ENCODE data around the gene ANKS1B.

ANKS1B gene

GRCh38 chr12:99833397-99833796, 151.3 kb downstream of the ANKS1B start:
- POLR2A ChIA-PET = no interaction called here
- no peaks in the 10 kb centered on the region for H3K36me3 ChIP-seq (ENCODE audit: control insufficient read depth in 4 of 4, insufficient read depth in 4 of 4, low read length in 3 of 4)
- no peaks in the 10 kb centered on the region for H3K4me1 ChIP-seq (ENCODE audit: control extremely low read depth in 1 of 4, control insufficient read depth in 4 of 4, insufficient read depth in 4 of 4, low read length in 3 of 4)
- H3K27me3 ChIP-seq (replicated peaks in 2 of 5; ENCODE audit: control insufficient read depth in 4 of 5, insufficient read depth in 5 of 5, low read length in 4 of 5) = no peaks in the 10 kb centered on the region
- no peaks in the 10 kb centered on the region for H3K9me3 ChIP-seq (ENCODE audit: control extremely low read depth in 1 of 5, control insufficient read depth in 4 of 5, insufficient read depth in 2 of 5, low read depth in 1 of 5, low read length in 4 of 5)
- DNase-seq = no peak
- no peak overlapping the region for H3K4me3 ChIP-seq (ENCODE audit: control insufficient read depth in 1 of 7, extremely low read depth in 1 of 7, insufficient read depth in 4 of 7, low read depth in 2 of 7, low read length in 6 of 7)
- 100% methylated on average over 1 of the region's 1 CpG for WGBS (ENCODE audit: insufficient coverage)
- no peak overlapping the region for H3K27ac ChIP-seq (ENCODE audit: insufficient read depth in 1 of 2, low read depth in 1 of 2, low read length in 2 of 2, poor library complexity in 1 of 2, severe bottlenecking in 2 of 2)
- CTCF ChIA-PET = no interaction called here

- no peak overlapping the region for H3K27ac ChIP-seq (ENCODE audit: insufficient read depth in 1 of 2, low read depth in 1 of 2, low read length in 2 of 2, poor library complexity in 1 of 2, severe bottlenecking in 2 of 2)
- POLR2A ChIA-PET = no interaction called here
Observed at GRCh38 chr12:99824900-99825542, 159.7 kb downstream of the ANKS1B start.

DNA sequence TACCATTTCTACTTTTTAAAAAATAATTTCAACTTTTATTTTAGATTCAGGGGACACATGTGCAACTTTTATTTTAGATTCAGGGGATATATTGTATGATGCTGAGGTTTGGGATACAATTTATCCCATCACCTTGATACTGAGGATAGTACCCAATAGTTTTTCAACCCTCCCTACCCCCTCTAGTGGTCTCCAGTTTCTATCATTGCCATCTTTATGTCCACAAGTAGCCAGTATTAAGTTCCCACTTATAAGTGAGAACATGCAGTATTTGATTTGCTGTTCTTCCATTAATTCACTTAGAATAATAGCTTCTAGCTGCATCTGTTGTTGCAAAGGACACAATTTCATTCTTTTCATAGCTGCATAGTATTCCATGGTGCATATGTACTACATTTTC, 162.5 kb downstream of the ANKS1B start:
- H3K27me3 ChIP-seq (replicated peaks in 2 of 5; ENCODE audit: control insufficient read depth in 4 of 5, insufficient read depth in 5 of 5, low read length in 4 of 5) = peaks cover 0 to 2% (median 0%) of the 10 kb centered on the region in 5 experiments
- no peak overlapping the region for H3K4me3 ChIP-seq (ENCODE audit: control insufficient read depth in 1 of 7, extremely low read depth in 1 of 7, insufficient read depth in 4 of 7, low read depth in 2 of 7, low read length in 6 of 7)
- no peaks in the 10 kb centered on the region for H3K4me1 ChIP-seq (ENCODE audit: control extremely low read depth in 1 of 4, control insufficient read depth in 4 of 4, insufficient read depth in 4 of 4, low read length in 3 of 4)
- no peaks in the 10 kb centered on the region for H3K36me3 ChIP-seq (ENCODE audit: control insufficient read depth in 4 of 4, insufficient read depth in 4 of 4, low read length in 3 of 4)
- no peak overlapping the region for H3K27ac ChIP-seq (ENCODE audit: insufficient read depth in 1 of 2, low read depth in 1 of 2, low read length in 2 of 2, poor library complexity in 1 of 2, severe bottlenecking in 2 of 2)
- POLR2A ChIA-PET = no interaction called here
- DNase-seq = no peak
- CTCF ChIA-PET = no interaction called here
- H3K9me3 ChIP-seq (ENCODE audit: control extremely low read depth in 1 of 5, control insufficient read depth in 4 of 5, insufficient read depth in 2 of 5, low read depth in 1 of 5, low read length in 4 of 5) = no peaks in the 10 kb centered on the region

More at GRCh38 chr12:99824900-99825542, 159.7 kb downstream of the ANKS1B start:
- no peak for DNase-seq
- H3K27me3 ChIP-seq (replicated peaks in 2 of 5; ENCODE audit: control insufficient read depth in 4 of 5, insufficient read depth in 5 of 5, low read length in 4 of 5) = peaks cover 0 to 2% (median 0%) of the 10 kb centered on the region in 5 experiments
- H3K9me3 ChIP-seq (ENCODE audit: control extremely low read depth in 1 of 5, control insufficient read depth in 4 of 5, insufficient read depth in 2 of 5, low read depth in 1 of 5, low read length in 4 of 5) = no peaks in the 10 kb centered on the region
- no peaks in the 10 kb centered on the region for H3K36me3 ChIP-seq (ENCODE audit: control insufficient read depth in 4 of 4, insufficient read depth in 4 of 4, low read length in 3 of 4)
- H3K4me1 ChIP-seq (ENCODE audit: control extremely low read depth in 1 of 4, control insufficient read depth in 4 of 4, insufficient read depth in 4 of 4, low read length in 3 of 4) = no peaks in the 10 kb centered on the region
- CTCF ChIA-PET = no interaction called here
- no peak overlapping the region for H3K4me3 ChIP-seq (ENCODE audit: control insufficient read depth in 1 of 7, extremely low read depth in 1 of 7, insufficient read depth in 4 of 7, low read depth in 2 of 7, low read length in 6 of 7)
- 97% methylated on average over 6 of the region's 8 CpGs for WGBS (ENCODE audit: insufficient coverage)

DNA sequence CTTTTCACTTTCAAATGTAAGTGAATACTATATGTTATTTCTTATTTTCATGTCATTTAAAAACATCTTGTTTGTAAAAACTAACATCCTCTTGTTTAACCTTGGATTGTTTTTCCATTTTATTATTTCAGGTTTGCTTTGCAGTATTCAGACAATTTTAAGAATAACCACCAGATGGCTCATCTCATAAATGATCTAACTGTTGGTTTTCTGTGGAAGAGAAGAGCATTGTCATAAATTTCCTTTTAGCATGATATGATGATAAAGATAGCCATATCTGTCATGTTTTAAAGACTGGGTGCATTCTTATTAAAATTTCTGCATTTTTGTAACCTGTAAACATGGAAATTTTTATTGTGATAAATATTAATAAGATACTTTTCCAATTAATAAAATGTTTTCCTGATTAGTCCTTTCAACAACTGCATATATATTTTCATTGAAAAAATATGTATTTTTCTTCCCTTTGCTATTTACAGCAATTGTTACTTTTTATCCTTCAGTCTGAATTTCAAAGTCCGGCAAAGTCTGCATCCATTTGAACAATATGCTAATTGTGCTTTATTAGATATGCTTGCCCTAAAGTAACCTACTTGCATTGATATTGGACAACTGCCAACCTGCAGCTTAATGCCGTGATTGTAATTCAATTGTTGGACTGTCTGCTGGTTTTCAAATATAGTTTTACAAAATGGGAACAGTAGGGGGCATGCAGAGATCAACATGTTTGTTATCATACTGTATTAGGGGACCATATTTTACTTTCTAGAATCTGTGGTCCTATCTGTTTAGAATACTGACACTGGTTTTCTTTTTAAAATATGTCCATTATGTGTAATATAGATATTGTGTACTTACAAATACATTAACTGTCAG, 173.8 kb downstream of the ANKS1B start:
- no peak overlapping the region for H3K27ac ChIP-seq (ENCODE audit: insufficient read depth in 1 of 2, low read depth in 1 of 2, low read length in 2 of 2, poor library complexity in 1 of 2, severe bottlenecking in 2 of 2)
- H3K4me3 ChIP-seq (ENCODE audit: control insufficient read depth in 1 of 7, extremely low read depth in 1 of 7, insufficient read depth in 4 of 7, low read depth in 2 of 7, low read length in 6 of 7) = no peak overlapping the region
- no peaks in the 10 kb centered on the region for H3K9me3 ChIP-seq (ENCODE audit: control extremely low read depth in 1 of 5, control insufficient read depth in 4 of 5, insufficient read depth in 2 of 5, low read depth in 1 of 5, low read length in 4 of 5)
- CTCF ChIA-PET = no interaction called here
- POLR2A ChIA-PET = no interaction called here
- DNase-seq = peak in 2 of 3 donors; percentile 8 to 19
- WGBS (ENCODE audit: insufficient coverage) = no CpG with 5 or more reads among the region's 2 CpGs
- H3K36me3 ChIP-seq (ENCODE audit: control insufficient read depth in 4 of 4, insufficient read depth in 4 of 4, low read length in 3 of 4) = no peaks in the 10 kb centered on the region
- peaks cover 0 to 5% (median 0%) of the 10 kb centered on the region in 5 experiments for H3K27me3 ChIP-seq (replicated peaks in 2 of 5; ENCODE audit: control insufficient read depth in 4 of 5, insufficient read depth in 5 of 5, low read length in 4 of 5)
- H3K4me1 ChIP-seq (ENCODE audit: control extremely low read depth in 1 of 4, control insufficient read depth in 4 of 4, insufficient read depth in 4 of 4, low read length in 3 of 4) = no peaks in the 10 kb centered on the region

DNA sequence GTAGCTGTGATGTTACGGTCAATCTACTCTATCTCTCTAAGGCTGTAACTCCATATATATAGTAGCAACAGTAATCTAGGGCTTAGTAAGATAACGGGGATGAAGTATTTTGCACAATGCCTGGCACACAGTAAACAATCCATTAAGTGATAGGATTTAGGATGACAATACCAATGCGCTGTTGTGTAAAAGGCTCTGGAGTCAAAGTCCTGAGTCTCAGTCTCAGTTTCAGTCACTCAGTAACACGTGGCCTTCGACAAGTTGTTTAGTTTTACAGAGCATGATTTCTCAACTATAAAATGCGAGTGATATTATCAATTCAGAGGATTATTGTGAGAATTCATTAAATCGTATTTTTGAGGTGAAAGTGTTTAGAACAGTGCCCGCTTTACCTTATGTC, 174.8 kb downstream of the ANKS1B start:
- H3K27ac ChIP-seq (ENCODE audit: insufficient read depth in 1 of 2, low read depth in 1 of 2, low read length in 2 of 2, poor library complexity in 1 of 2, severe bottlenecking in 2 of 2) = no peak overlapping the region
- H3K36me3 ChIP-seq (ENCODE audit: control insufficient read depth in 4 of 4, insufficient read depth in 4 of 4, low read length in 3 of 4) = no peaks in the 10 kb centered on the region
- CTCF ChIA-PET = interaction anchor here (0.6 kb wide), 1 partner anchor 126 kb away, joined by 3 read pairs; no protein-coding TSS in a partner anchor
- H3K4me3 ChIP-seq (ENCODE audit: control insufficient read depth in 1 of 7, extremely low read depth in 1 of 7, insufficient read depth in 4 of 7, low read depth in 2 of 7, low read length in 6 of 7) = no peak overlapping the region
- no peaks in the 10 kb centered on the region for H3K4me1 ChIP-seq (ENCODE audit: control extremely low read depth in 1 of 4, control insufficient read depth in 4 of 4, insufficient read depth in 4 of 4, low read length in 3 of 4)
- no peaks in the 10 kb centered on the region for H3K9me3 ChIP-seq (ENCODE audit: control extremely low read depth in 1 of 5, control insufficient read depth in 4 of 5, insufficient read depth in 2 of 5, low read depth in 1 of 5, low read length in 4 of 5)
- peaks cover 0 to 2% (median 0%) of the 10 kb centered on the region in 5 experiments for H3K27me3 ChIP-seq (replicated peaks in 2 of 5; ENCODE audit: control insufficient read depth in 4 of 5, insufficient read depth in 5 of 5, low read length in 4 of 5)
- no peak for DNase-seq
- 74% methylated on average over 2 of the region's 8 CpGs for WGBS (ENCODE audit: insufficient coverage)
- POLR2A ChIA-PET = no interaction called here

DNA sequence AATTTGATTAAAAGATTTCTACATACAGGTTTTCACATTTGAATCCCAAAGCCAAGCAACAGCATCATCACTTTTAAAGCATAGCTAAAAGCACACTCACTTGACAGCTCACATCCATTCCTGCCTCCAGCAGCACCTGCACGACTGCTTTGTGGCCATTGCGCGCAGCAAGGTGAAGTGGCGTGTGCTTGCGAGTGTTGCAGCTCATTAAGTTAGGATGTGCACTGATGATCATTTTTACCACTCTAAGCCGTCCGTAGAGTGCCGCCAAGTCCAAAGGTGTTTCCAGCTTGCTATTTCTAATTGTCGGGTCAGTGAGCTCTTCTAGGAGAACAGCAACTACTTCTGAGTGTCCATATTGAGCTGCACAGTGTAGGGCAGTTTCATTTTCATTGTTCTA, 178.4 kb downstream of the ANKS1B start:
- ChIA-PET CTCF (no interaction called here), POLR2A (no interaction called here)
- Histone ChIP-seq H3K27ac (ENCODE audit: insufficient read depth in 1 of 2, low read depth in 1 of 2, low read length in 2 of 2, poor library complexity in 1 of 2, severe bottlenecking in 2 of 2) (no peak overlapping the region), H3K36me3 (ENCODE audit: control insufficient read depth in 4 of 4, insufficient read depth in 4 of 4, low read length in 3 of 4) (no peaks in the 10 kb centered on the region), H3K4me3 (ENCODE audit: control insufficient read depth in 1 of 7, extremely low read depth in 1 of 7, insufficient read depth in 4 of 7, low read depth in 2 of 7, low read length in 6 of 7) (no peak overlapping the region), H3K27me3 (replicated peaks in 2 of 5; ENCODE audit: control insufficient read depth in 4 of 5, insufficient read depth in 5 of 5, low read length in 4 of 5) (no peaks in the 10 kb centered on the region), H3K4me1 (ENCODE audit: control extremely low read depth in 1 of 4, control insufficient read depth in 4 of 4, insufficient read depth in 4 of 4, low read length in 3 of 4) (no peaks in the 10 kb centered on the region), H3K9me3 (ENCODE audit: control extremely low read depth in 1 of 5, control insufficient read depth in 4 of 5, insufficient read depth in 2 of 5, low read depth in 1 of 5, low read length in 4 of 5) (no peaks in the 10 kb centered on the region)
- DNase-seq = no peak
- WGBS (ENCODE audit: insufficient coverage) = 97% methylated on average over 9 of the region's 9 CpGs

DNA sequence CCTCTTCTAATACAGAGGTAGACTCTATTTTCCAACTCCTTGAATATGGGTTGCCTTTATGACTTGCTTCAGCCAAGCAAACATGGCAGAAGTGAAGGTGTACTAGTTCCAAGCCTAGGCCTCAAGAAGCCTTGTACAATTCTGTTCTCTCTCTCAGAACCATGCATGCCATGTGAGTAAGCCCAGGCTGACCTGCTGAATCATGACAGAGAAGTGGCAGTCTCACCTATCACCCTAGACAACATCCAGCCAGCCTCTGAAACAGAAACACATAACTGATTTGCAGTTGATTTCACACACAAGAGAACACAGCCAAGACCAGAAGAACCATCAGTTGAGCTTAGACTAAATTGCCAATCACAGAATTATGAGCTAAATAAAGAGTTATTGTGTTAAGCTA, 180.0 kb downstream of the ANKS1B start:
- CTCF ChIA-PET = no interaction called here
- Histone ChIP-seq H3K4me3 (ENCODE audit: control insufficient read depth in 1 of 7, extremely low read depth in 1 of 7, insufficient read depth in 4 of 7, low read depth in 2 of 7, low read length in 6 of 7) (no peak overlapping the region), H3K9me3 (ENCODE audit: control extremely low read depth in 1 of 5, control insufficient read depth in 4 of 5, insufficient read depth in 2 of 5, low read depth in 1 of 5, low read length in 4 of 5) (no peaks in the 10 kb centered on the region), H3K27me3 (replicated peaks in 2 of 5; ENCODE audit: control insufficient read depth in 4 of 5, insufficient read depth in 5 of 5, low read length in 4 of 5) (no peaks in the 10 kb centered on the region), H3K27ac (ENCODE audit: insufficient read depth in 1 of 2, low read depth in 1 of 2, low read length in 2 of 2, poor library complexity in 1 of 2, severe bottlenecking in 2 of 2) (no peak overlapping the region), H3K36me3 (ENCODE audit: control insufficient read depth in 4 of 4, insufficient read depth in 4 of 4, low read length in 3 of 4) (no peaks in the 10 kb centered on the region), H3K4me1 (ENCODE audit: control extremely low read depth in 1 of 4, control insufficient read depth in 4 of 4, insufficient read depth in 4 of 4, low read length in 3 of 4) (no peaks in the 10 kb centered on the region)
- POLR2A ChIA-PET = no interaction called here
- no peak for DNase-seq
